ENCODE measurements around the gene TSEN34.

GRCh38 chr19:54173951-54174834, 16.9 kb upstream of the TSEN34 start:
- TF ChIP-seq POLR2A (IDR thresholded peaks at IDR 0.05), result no peak
- no peak for TF ChIP-seq CTCF (IDR thresholded peaks at IDR 0.05)

Data from adrenal gland (tissue), 5 donors.